GM18519 (cell line): Measurements from ENCODE around the gene S100Z.
"Not testable (repeated sequence)": the region's sequence is repeated elsewhere in the genome, so short reads cannot be mapped to it uniquely, and the experiment has no call there.

Source experiments
- ATAC-seq: cut with Tn5 transposase; IDR thresholded peaks from one replicate; pipeline ENCODE4 v1.9.1; 2021; ENCODE audit warnings: mild to moderate bottlenecking, moderate library complexity; ENCODE audit not compliant: unreplicated experiment, low FRiP score

Gene S100Z

DNA sequence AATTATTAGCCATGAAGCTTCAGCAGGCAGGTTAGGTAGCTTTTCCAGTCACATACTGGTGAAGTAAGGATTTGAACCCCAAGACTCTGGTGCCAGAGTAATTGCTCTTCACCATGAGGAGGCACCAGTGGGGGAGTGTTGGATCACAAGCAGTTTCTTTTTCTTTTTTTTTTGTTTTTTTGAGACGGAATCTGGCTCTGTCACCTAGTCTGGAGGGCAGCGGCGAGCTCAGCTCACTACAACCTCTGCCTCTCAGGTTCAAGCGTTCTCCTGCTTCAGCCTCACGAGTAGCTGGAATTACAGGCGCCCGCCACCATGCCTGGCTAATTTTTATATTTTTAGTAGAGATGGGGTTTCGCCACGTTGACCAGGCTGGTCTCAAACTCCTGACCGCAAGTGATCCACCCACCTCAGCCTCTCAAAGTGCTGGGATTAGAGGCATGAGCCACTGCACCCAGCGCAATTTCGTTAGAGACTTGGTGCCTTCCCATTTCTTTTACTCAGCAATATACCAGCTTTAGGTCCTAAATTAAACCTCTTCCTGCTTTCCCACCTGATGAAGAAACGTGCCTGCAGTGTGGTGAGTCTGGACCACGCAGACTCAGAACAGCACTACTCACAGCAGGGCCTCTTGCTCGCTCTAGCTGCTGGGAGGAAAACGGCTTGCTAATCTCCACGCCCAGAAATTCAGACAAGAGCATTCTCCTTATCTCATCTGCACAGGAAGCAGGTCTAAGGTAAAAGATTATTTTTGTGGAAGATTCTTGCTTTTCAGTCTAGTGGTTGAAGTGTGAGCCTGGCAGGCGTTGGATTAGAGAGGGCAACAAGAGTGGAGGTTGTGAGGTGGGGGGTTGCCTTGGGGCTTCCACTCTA is at the start of gene S100Z:
S100Z (plus strand) TSS at position 596 of the 873 bp plus-strand sequence. CDS start 25,346 bp downstream, outside the sequence.
- ATAC-seq = no peak

GRCh38 chr5:76800579-76800978 is 49.2 kb upstream of the S100Z start:
- no peak for ATAC-seq

DNA sequence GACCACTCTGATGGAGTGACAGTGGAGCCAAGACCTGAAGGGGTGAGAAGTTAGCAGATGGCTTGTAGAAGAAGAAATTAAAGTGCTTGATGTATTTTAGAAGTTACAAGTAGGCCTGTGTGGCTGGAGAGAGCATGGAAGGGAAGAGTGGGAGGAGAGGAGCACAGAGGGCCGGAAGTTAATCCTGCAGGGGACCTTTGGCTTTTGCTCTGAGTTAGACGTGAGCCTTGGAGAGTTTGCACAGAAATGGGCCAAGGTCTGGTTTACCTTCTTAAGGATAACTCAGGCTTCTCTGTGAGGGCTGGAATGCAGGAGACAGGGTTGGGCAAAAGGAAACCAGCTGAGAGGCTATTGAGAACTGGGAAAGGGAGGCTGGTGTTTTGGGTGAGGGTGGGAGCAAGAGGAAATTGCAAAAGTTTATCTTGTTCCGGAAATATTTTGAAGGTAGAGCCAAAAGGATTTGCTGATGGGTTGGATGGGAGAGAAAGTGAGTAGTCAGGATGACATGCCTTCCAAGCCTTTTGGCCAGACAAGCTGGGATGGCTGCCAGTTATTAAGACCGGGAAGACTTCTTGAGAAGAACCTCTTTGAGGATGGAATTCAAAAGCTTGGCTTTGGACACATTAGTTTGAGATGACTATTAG is 48.5 kb upstream of the S100Z start:
- ATAC-seq = no peak

DNA sequence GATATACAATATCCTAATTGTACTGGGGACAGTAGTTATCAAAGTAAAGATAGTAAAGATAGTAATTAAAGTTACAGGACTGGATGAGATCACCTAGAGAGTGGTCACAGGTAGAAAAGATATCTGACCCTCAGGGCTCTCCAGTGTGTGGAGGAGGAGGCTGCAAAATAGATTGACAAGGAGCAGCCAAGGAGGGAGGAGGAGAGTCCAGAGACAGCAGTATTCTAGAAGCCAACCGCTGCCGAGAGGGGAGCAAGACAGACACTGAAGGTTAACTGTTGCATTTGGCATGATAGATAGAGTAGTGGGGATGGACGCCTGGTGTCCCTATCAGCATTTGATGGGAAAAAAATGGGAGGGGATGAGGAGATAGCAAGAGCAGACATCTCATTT is 48.0 kb upstream of the S100Z start:
- ATAC-seq = no peak

DNA sequence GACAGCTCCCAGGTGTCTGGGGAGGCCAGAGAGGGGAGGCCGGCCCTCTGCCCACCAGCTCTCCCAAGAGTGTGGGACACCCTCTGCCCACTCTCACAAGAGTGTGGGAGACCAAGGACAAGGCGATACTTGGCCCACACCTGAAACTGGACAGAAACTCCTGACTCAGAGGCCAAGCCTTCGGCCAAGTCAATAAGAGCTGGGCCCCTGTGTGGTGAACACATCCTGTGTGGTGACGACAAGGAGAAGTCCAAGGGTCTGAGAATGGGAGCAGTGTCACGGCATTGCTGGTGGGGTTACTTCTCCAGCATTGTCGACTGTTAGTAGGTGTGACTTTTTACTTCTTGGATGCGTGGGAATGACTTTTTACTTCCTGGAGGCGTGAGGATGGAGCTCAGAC is 45.5 kb upstream of the S100Z start:
- no peak for ATAC-seq

DNA sequence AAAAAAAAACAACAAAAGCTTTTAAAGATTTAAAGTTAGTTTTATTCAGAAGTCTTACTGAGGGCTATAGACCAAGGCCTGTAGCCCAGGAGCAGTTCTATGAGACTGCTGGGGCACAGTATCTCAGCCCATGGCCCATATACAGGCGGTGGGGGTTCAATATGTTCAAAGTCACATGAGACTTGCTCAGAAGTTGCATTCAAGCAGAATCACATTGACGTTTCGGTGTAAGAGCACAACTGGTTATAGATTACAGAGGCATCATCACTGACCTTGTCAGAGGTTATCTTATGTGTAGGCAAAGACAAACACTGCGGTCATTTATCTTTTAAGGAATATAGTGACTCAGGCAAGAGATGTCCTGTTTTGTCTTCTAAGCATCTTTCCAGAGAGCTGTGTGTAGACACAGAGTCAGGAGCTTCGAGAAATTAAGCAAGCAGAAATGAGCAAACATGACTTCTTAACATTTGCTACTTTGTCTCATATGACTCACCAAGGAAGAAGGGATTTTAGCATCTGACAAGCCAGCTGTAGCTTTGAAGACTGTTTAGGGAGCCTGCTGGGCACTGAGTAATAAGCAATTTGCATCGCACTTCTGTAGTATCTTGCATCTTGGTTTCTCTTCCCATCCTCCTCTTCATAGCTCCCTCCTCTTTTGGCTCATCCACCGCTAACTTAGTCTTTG is 43.9 kb upstream of the S100Z start:
- ATAC-seq = no peak

DNA sequence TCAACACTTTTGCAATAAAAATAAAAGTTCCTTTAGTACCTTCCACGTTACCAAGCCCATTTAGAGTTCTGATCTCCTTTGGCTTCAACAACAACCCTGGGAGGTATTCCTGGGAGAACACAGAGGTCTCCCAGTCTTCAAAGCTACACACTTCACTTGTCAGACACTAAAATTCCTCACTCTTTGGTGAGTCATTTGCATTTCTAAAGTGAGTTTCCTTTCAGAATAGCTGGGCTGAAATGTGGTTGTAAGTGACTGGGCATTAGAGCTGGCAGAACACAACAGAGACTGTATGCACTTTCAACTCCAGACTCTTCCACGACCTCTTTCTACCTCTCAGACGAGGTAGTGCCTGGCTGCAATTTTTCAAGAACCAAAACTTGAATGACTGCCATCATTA is 42.5 kb upstream of the S100Z start:
- no peak for ATAC-seq

GRCh38 chr5:76808141-76808691 is 41.6 kb upstream of the S100Z start:
- ATAC-seq = no peak

DNA sequence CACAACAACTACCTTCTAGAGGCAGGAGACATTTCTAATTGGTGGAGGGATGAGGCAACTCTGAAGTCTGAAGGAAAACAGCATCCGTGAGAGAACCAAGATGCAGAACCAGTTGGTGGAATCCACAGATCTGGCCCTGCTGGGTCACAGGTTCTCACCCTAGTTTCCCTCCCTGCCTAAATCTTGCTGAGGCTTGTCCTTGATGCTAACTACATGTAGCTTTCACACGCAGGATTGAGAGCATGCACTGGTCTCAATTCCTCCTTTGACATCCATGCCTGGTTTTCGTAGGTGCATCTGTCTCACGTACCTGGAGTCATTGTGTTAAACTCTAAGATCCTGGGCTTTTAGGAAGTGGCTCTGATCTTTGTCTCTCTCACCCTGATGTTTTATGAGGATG is 40.7 kb upstream of the S100Z start:
- ATAC-seq = no peak

DNA sequence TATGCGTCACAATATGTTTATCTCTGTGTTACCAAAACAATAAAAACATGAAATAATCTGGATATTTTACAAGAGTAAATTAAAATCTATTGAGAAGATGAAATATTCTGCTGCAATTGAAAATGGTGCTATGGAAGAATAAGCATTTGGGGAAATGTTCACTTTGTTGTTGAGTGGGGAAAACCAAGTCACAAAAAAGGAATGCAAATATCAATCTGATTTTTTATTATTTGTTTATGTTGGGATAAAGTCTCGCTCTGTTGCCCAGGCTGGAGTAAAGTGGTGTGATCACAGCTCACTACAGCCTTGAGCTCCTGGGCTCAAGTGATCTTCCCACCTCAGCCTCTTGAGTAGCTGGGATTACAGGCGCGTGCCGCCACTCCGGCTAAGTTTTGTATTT is 39.6 kb upstream of the S100Z start:
- no peak for ATAC-seq

DNA sequence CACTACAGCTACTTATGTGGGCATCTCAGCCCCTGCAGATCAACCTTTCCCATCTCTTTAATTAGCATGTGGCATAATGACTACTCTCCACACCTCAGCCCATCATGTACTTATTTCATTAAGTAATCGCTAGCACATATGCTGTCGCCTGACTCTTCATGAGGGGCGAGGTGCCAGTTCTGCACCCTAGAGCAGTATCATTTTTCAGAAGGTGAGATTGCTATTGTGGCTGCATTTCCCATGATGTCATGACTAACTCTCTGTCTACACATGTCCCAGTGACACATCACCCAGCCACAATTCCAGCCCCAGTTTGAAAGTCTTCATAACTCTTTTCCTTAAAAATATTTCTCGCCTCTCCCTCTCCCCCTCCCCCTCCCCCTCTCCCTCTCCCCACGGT is 38.6 kb upstream of the S100Z start:
- ATAC-seq = no peak

GRCh38 chr5:76812209-76812608 is 37.6 kb upstream of the S100Z start:
- ATAC-seq = not testable (repeated sequence)

DNA sequence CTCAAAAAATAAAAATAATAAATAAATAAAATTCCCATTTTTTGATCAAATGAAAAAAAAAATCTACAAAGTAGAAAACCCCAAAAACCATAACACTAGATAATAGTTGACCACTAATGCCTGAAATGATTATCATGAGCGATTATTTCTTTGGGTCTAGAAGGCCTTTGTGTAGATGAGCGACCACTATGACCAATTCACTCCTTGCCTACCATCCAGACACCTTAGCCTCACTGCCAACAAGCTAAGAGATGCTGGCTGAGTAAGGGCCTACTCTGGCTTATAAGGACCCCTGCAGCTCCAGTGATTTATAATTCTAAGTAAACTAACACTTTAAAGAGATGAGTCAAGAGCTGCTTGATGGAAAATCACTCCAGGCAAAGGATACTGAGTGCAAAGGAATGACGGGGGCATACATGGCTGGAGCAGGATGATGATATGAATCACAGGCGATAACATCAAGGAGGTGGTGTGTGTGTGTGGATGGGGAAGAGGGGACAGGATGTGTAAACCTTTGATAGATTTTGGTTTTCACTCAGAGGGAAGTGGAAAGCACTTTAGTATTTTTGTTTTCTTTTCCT is 35.7 kb upstream of the S100Z start:
- ATAC-seq = no peak

DNA sequence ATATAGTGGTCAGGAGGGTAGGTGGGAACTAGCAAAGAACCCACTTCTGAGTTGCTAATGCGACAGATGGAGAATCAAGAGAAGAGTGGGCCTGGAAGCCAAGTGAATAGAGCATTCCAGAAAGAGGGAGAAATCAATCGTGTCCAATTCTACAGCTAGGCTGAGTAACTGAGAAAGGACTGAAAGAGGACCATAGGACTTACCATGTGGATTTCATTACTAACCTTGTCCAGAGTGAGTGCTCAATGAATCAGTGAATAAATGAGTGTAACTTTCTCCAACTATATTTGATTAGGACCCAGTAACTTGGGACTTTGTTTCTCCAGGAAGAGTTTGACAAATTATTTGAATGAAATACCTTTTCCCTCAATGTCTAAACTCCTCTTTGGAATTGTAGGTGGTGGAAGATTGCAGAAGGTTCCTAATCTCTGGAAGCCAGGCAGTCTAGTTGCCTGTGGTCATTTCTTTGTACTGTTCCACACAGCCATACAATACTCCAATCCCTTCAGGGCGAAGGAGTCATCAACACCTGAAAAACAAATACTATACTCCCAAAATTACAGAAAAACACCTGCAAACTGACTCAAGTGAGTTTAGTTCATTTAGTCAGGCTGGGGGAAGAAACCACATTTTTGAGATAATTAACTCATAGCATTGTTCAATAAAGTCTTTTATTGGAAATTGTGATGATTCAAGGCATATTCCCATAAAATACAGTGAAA is 33.5 kb upstream of the S100Z start:
- ATAC-seq = no peak

DNA sequence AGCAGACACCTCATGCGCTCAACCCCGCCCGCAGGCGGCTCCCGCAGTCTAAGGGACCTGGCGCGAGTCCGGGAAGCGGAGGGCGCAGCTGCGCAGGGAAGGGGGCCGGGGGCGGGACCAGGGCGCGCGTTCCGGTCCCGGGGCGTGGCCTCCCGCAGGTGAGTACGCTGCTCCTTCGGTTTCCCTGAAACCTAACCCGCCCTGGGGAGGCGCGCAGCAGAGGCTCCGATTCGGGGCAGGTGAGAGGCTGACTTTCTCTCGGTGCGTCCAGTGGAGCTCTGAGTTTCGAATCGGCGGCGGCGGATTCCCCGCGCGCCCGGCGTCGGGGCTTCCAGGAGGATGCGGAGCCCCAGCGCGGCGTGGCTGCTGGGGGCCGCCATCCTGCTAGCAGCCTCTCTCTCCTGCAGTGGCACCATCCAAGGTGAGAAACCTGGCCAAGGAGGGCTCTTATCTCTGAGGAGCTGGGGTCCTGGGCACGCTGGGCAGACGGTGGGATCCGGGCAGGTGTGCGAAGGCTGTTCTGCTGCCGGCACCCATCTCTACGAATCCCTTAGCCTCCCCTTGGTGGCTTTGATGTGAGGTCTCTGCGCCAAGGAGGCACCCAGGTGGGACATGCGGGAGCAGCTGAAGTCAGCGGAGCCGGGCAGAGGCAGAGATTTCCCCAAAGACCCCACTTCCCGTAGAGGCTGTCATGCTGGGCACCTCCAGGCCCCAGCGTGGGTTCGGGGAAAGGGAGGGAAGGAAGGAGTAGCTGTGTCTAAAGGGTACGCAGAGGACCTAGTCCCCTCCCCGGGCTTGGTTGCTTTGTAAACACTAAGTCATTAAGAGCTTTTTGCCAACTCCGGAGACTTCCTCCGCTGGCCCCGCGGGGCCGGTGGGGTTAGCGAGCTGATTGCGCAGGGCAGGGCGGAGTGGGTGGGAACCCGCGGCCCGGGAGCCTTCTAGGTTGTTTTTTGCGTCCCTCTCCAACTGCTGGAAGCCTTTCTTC is 30.7 kb upstream of the S100Z start, which contains the start of gene F2RL1:
F2RL1 (plus strand) TSS at position 187 of the 988 bp plus-strand sequence; CDS start at position 340, 153 bp downstream.
- ATAC-seq = no peak

DNA sequence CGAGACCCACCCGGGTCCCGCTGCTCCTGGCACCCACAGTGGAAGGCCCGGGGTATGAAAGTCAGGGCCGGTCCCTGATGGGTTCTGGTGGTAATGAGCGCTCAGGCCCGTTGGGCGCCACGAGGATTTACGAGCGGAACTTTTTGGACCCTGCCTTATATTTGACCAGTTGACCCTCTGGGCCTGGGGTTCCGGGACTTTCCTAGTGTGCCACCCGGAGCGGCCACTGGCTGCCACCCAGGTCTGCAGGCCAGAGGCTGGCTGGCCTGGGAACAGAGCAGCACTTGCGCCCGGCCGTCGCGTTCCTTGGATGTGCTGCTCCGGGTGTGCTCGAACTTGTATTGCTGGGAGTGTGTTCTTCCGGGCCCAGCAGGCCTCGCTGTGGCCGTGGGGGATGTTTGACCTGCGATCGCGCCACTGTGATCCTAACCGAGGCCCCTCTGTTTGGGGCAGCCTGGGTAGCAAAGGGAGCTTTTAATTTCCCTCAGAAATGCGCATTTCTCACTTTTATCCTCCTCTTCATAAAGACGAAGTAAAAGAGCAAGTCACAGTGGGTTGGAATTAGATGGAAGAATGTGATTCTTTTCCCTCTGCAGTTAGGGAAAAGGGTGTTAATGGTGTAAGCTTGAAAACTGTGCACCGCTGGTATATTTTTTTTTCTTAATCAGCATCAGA is 29.8 kb upstream of the S100Z start:
- no peak for ATAC-seq

DNA sequence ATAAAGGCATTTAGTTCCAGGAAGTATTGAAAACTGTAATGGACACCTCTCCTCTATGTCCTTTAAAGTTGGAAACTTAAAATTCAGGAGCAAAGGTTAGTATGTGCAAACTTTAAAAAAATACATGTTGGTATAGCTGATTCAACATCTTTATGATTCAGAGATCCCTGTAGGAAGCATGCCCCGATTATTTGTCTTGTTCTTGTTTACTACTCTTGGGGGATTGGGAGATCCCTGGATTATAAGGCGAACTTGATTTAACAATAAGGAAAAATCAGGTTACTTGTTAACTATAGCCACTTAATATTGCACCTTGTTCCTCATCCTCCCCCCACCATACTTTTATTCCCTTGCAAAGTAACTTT is 29.3 kb upstream of the S100Z start:
- no peak for ATAC-seq

DNA sequence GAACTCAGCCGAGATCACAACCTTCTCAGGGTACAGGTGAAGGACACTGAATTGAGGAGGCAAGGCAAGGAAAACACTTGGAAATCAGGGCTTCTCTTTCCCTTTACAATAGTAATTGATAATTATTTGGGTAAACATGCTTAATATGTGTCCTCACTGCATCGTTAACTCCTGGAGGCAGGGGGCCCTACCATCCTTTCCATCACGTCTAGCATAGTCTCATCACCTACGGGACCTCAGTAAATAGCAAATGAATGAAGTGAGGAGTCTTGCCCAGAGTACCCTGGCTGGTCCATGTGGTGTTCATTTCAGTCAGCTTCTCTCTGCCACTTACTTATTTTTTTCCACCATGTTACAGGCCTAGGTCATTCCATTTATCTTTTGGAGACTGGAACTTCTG is 28.7 kb upstream of the S100Z start:
- ATAC-seq = no peak
